ENCODE results near the gene CCDC88C.

DNA sequence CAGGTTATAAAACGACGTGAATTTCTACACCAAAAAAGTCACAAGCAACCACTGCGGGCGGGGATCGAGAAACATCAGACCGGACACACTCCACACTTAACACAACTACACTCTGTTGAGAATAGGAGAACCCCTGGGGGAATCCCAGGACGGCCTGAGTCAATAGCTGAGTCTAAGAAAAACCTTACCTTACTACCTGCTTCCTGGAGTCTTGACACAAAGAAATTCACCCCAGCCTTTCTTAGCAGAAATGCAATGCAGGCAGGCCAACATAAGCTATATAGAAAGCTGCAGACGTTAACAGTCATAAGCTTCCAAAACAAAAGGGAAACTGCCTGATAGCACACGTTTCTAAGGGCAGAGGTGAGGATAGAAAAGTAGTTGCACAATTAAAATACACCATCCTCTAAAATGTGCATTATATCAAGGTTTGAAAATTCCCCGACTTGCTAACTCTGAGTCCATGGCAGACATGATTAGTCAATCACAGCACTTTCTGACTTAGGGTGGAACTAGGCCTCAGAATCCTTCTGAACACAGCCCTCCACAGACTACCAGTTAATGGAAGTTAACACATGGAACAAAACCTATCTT is 68.0 kb downstream of the CCDC88C start:
- no peak for TF ChIP-seq POLR2A (IDR thresholded peaks at IDR 0.05)
- TF ChIP-seq, protein P1, sequence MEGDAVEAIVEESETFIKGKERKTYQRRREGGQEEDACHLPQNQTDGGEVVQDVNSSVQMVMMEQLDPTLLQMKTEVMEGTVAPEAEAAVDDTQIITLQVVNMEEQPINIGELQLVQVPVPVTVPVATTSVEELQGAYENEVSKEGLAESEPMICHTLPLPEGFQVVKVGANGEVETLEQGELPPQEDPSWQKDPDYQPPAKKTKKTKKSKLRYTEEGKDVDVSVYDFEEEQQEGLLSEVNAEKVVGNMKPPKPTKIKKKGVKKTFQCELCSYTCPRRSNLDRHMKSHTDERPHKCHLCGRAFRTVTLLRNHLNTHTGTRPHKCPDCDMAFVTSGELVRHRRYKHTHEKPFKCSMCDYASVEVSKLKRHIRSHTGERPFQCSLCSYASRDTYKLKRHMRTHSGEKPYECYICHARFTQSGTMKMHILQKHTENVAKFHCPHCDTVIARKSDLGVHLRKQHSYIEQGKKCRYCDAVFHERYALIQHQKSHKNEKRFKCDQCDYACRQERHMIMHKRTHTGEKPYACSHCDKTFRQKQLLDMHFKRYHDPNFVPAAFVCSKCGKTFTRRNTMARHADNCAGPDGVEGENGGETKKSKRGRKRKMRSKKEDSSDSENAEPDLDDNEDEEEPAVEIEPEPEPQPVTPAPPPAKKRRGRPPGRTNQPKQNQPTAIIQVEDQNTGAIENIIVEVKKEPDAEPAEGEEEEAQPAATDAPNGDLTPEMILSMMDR (IDR thresholded peaks at IDR 0.05), result no peak
